Upper lobe of left lung (tissue), 6 donors: Measurements from ENCODE around the gene CDH2. TPM values are rescaled to one million over a fixed set of nuclear protein-coding genes. Genes with fewer than 3 reads are reported as not detected.

Source experiments
- ATAC-seq, 2 donors: fragments of 200-7000 bp; cut with Tn5 transposase; one replicate each; pipeline ENCODE4 v1.9.1; 2022; ENCODE audit warnings: mild to moderate bottlenecking in 2 of 2, moderate library complexity in 2 of 2; ENCODE audit not compliant: low FRiP score in 2 of 2
- DNase-seq, 2 donors: peaks; one replicate each; pipeline ENCODE4 v3.0.0-alpha.2; 2019 to 2020
- H3K27ac ChIP-seq, 4 donors: fragments of 200-600 bp; sonication (generic); one replicate each; pipeline ENCODE4 v1.5.1; 2016 to 2019
- H3K27me3 ChIP-seq, 4 donors: fragments of 200-600 bp; sonication (generic); one replicate each; pipeline ENCODE4 v1.5.1; 2017 to 2019
- H3K36me3 ChIP-seq, 4 donors: fragments of 200-600 bp; sonication (generic); one replicate each; pipeline ENCODE4 v1.5.1; 2016 to 2019
- H3K4me1 ChIP-seq, 4 donors: fragments of 200-600 bp; sonication (generic); one replicate each; pipeline ENCODE4 v1.5.1; 2018 to 2019
- H3K4me3 ChIP-seq, 4 donors: fragments of 200-600 bp; sonication (generic); one replicate each; pipeline ENCODE4 v1.5.1; 2017 to 2019; ENCODE audit warnings: mild to moderate bottlenecking in 2 of 4, moderate library complexity in 1 of 4
- H3K9me3 ChIP-seq, 4 donors: fragments of 200-600 bp; sonication (generic); one replicate each; pipeline ENCODE4 v1.5.1; 2018 to 2019
- EP300 ChIP-seq, 4 donors: sonication (generic); formaldehyde crosslinking; IDR thresholded peaks; one replicate each; pipeline ENCODE4 v1.5.1; 2017; ENCODE audit warnings: antibody characterized with exemption in 4 of 4, control low read depth in 2 of 4
- POLR2A ChIP-seq, 4 donors: fragments of 450-650 bp; IDR thresholded peaks; one replicate each; pipeline ENCODE4 v1.5.1; 2016 to 2017; ENCODE audit warnings: antibody characterized with exemption in 4 of 4, mild to moderate bottlenecking in 2 of 4
- POLR2AphosphoS5 ChIP-seq, 2 donors: sonication (generic); formaldehyde crosslinking; IDR thresholded peaks; one replicate each; pipeline ENCODE4 v1.5.1; 2017; ENCODE audit warnings: antibody characterized with exemption in 2 of 2
- WGBS, 2 donors: methylation state at CpG; one replicate each; pipeline ENCODE4 v1.1.5; 2017 to 2018; 5-methylcytosine and 5-hydroxymethylcytosine counted together
- total RNA-seq, 6 donors: library from RNA; depleted of rRNA in 4 of 6; stranded (reverse); fragments of >200 nt in 4 of 6; gene quantifications; one replicate each; pipeline versions ENCODE4 v1.1.0 to v1.2.1, GENCODE V29; 2016 to 2021
- TF ChIP-seq, protein P1 (sequence below), 6 experiments: fragments of 450-650 bp in 4 of 6; fragments of 200-600 bp in 2 of 6; sonication (generic) in 2 of 6; IDR thresholded peaks; one replicate each; pipeline ENCODE4 v1.5.1; 2016 to 2019; ENCODE audit warnings: antibody characterized with exemption in 6 of 6
- donor health status: DM: no; HTN: no; CAD: no; lungs with moderate emphysema.
- donor health status: DM: no; HTN: yes; CAD: no; lungs with severe emphysema.

Gene CDH2
- total RNA-seq, 6 donors from 2014 or later: 0.20 to 2.3 (median 0.75) TPM; not detected in 2

DNA sequence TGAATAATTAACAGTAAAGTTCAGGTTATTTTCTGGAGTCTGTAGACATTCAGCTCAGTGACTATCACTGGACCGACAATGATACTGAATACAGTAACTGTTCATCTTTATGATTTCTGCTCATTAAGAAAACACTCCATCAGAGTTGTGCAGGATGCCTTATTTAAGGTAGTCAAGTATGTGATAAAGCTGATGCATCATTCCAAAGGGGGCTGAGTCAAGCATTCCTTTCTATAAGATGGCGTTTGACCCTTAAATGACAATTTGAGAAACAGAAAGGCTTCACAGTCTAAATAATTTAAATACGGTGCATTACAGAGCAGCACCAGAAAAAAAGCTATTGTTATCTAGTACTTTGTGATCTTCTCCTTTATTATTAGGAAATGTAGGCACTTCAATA, 131.1 kb downstream of the CDH2 start:
- no peak overlapping the region for H3K4me3 ChIP-seq
- ATAC-seq (no peak), DNase-seq (no peak)
- H3K9me3 ChIP-seq: no peaks in the 10 kb centered on the region
- no peak for TF ChIP-seq POLR2A (IDR thresholded peaks at IDR 0.05)
- no peak for TF ChIP-seq POLR2AphosphoS5 (IDR thresholded peaks at IDR 0.05)
- TF ChIP-seq, protein P1, sequence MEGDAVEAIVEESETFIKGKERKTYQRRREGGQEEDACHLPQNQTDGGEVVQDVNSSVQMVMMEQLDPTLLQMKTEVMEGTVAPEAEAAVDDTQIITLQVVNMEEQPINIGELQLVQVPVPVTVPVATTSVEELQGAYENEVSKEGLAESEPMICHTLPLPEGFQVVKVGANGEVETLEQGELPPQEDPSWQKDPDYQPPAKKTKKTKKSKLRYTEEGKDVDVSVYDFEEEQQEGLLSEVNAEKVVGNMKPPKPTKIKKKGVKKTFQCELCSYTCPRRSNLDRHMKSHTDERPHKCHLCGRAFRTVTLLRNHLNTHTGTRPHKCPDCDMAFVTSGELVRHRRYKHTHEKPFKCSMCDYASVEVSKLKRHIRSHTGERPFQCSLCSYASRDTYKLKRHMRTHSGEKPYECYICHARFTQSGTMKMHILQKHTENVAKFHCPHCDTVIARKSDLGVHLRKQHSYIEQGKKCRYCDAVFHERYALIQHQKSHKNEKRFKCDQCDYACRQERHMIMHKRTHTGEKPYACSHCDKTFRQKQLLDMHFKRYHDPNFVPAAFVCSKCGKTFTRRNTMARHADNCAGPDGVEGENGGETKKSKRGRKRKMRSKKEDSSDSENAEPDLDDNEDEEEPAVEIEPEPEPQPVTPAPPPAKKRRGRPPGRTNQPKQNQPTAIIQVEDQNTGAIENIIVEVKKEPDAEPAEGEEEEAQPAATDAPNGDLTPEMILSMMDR (IDR thresholded peaks at IDR 0.05): no peak
- 64 to 71% methylated on average over 3 of the region's 3 CpGs for WGBS, 2 donors
- H3K4me1 ChIP-seq: no peaks in the 10 kb centered on the region
- no peak overlapping the region for H3K27ac ChIP-seq
- no peaks in the 10 kb centered on the region for H3K36me3 ChIP-seq
- H3K27me3 ChIP-seq: no peaks in the 10 kb centered on the region

DNA sequence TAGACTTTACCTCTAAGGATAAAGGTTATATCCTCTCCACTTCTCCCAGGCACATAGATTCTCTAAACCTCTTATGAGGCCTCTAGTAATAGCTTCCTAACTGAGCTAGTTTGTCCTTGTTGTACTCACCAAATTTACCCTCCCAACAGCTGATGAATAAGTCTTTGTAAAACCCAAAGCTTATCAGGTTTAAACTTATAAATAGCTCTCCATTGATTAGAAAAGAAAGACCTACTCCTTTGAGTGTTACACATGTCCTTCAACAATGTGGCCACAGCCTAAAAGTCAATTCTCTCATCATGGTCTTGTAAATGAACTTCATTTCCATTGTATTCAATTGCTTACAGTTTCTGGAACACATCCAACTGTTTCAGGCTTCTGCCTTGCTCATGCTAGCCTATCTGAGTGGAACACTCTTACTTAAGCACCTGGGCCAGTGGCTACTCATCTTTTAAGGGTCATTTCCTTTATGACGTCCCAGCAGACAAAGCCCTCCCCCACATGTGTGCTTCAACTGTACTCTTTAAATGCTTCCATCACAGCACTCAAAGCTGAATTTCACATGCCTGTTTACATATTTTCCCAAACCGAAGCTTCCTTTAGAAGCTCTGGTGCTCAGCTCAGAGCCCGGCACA, 131.6 kb downstream of the CDH2 start:
- ATAC-seq (no peak), DNase-seq (no peak)
- Histone ChIP-seq H3K9me3 (no peaks in the 10 kb centered on the region), H3K27ac (no peak overlapping the region), H3K27me3 (no peaks in the 10 kb centered on the region), H3K4me1 (no peaks in the 10 kb centered on the region), H3K36me3 (no peaks in the 10 kb centered on the region), H3K4me3 (no peak overlapping the region)
- TF ChIP-seq POLR2AphosphoS5 (IDR thresholded peaks at IDR 0.05) (no peak), POLR2A (IDR thresholded peaks at IDR 0.05) (no peak), EP300 (IDR thresholded peaks at IDR 0.05) (no peak)
- TF ChIP-seq, protein P1 (IDR thresholded peaks at IDR 0.05): no peak
- 28 to 30% methylated on average over 3 of the region's 3 CpGs for WGBS, 2 donors

DNA sequence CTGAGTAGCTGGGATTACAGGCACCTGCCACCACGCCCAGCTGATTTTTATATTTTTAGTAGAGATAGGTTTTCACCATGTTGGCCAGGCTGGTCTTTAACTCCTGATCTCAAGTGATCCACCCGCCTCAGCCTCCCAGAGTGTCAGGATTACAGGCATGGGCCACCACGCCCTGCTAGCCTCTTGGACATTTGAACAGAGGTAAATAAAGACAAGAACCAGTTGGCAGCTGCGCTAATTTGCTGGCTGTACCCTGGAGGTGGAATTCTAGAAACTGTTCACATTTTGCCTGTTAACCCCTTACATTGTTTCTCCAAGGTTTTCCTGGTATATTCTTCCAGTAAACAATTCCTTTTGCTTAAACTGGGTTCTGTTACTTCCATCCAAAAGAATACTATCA, 132.9 kb downstream of the CDH2 start:
- DNase-seq: no peak
- ATAC-seq: no peak
- H3K9me3 ChIP-seq: no peaks in the 10 kb centered on the region
- no peak for TF ChIP-seq POLR2A (IDR thresholded peaks at IDR 0.05)
- TF ChIP-seq EP300 (IDR thresholded peaks at IDR 0.05): no peak
- TF ChIP-seq, protein P1 (IDR thresholded peaks at IDR 0.05): no peak
- TF ChIP-seq POLR2AphosphoS5 (IDR thresholded peaks at IDR 0.05): no peak
- 74 to 77% methylated on average over 4 of the region's 4 CpGs for WGBS, 2 donors
- no peaks in the 10 kb centered on the region for H3K27me3 ChIP-seq
- no peak overlapping the region for H3K27ac ChIP-seq
- H3K4me1 ChIP-seq: no peaks in the 10 kb centered on the region
- H3K36me3 ChIP-seq: no peaks in the 10 kb centered on the region
- no peak overlapping the region for H3K4me3 ChIP-seq

DNA sequence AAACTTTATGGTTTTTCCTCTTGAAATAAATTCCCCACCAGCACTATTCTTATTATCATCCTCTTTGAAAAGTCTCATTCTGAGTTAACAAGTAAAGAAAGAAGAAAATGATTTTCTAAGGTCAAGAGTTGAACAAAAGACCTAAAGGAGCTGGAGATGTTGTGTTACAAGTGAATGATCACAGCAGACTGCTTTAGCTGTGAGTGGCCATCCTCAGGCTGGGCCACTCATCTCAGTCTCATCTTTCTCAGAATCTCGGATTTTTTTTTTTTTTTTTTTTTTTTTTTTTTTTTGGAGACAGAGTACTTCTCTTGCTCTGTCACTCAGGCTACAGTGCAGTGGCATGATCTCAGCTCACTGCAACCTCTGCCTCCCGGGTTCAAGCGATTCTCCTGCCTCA, 133.3 kb downstream of the CDH2 start:
- H3K4me3 ChIP-seq: no peak overlapping the region
- TF ChIP-seq POLR2A (IDR thresholded peaks at IDR 0.05): no peak
- H3K9me3 ChIP-seq: no peaks in the 10 kb centered on the region
- DNase-seq: no peak
- no peak overlapping the region for H3K27ac ChIP-seq
- no peaks in the 10 kb centered on the region for H3K36me3 ChIP-seq
- WGBS, 2 donors: 84 to 85% methylated on average over 3 of the region's 3 CpGs
- H3K4me1 ChIP-seq: no peaks in the 10 kb centered on the region
- no peaks in the 10 kb centered on the region for H3K27me3 ChIP-seq
- ATAC-seq: no peak

DNA sequence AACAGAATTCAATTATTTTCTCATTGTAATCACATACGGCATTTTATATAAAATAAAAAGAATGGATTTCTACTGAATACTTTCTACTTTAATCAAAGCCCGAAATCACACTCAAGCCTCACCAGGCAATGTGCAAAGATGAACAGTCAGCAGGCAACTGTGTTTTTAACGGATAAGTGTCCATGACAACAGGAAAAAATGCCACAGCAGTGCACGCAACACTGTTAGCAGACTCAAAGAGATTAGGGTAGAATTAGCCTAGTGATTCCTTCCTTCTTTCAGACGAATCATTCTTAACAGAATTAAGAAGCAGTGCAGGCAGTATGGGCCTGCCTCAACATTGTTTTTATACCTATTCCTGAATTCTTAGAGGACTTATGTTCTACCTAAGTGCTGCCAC, 135.6 kb downstream of the CDH2 start:
- ATAC-seq (no peak), DNase-seq (no peak)
- Histone ChIP-seq H3K9me3 (no peaks in the 10 kb centered on the region), H3K27me3 (no peaks in the 10 kb centered on the region), H3K27ac (no peak overlapping the region), H3K4me3 (no peak overlapping the region), H3K36me3 (no peaks in the 10 kb centered on the region), H3K4me1 (no peaks in the 10 kb centered on the region)
- TF ChIP-seq, protein P1 (IDR thresholded peaks at IDR 0.05): no peak
- TF ChIP-seq POLR2AphosphoS5 (IDR thresholded peaks at IDR 0.05): no peak
- no peak for TF ChIP-seq POLR2A (IDR thresholded peaks at IDR 0.05)
- no peak for TF ChIP-seq EP300 (IDR thresholded peaks at IDR 0.05)
- 56 to 62% methylated on average over 5 of the region's 5 CpGs for WGBS, 2 donors
